ENCODE data around the gene PYCR2.

Gene PYCR2

GRCh38 chr1:225914947-225915346, 9.1 kb downstream of the PYCR2 start:
- no peak for DNase-seq (ENCODE audit: insufficient read length, low spot score)
- TF ChIP-seq, protein P1, sequence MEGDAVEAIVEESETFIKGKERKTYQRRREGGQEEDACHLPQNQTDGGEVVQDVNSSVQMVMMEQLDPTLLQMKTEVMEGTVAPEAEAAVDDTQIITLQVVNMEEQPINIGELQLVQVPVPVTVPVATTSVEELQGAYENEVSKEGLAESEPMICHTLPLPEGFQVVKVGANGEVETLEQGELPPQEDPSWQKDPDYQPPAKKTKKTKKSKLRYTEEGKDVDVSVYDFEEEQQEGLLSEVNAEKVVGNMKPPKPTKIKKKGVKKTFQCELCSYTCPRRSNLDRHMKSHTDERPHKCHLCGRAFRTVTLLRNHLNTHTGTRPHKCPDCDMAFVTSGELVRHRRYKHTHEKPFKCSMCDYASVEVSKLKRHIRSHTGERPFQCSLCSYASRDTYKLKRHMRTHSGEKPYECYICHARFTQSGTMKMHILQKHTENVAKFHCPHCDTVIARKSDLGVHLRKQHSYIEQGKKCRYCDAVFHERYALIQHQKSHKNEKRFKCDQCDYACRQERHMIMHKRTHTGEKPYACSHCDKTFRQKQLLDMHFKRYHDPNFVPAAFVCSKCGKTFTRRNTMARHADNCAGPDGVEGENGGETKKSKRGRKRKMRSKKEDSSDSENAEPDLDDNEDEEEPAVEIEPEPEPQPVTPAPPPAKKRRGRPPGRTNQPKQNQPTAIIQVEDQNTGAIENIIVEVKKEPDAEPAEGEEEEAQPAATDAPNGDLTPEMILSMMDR (IDR thresholded peaks at IDR 0.05; ENCODE audit: insufficient read depth, missing control alignments) = no peak
- no peak for FAIRE-seq

GRCh38 chr1:225914391-225914790, 9.7 kb downstream of the PYCR2 start:
- no peak for FAIRE-seq
- DNase-seq (ENCODE audit: insufficient read length, low spot score) = no peak
- TF ChIP-seq, protein P1 (IDR thresholded peaks at IDR 0.05; ENCODE audit: insufficient read depth, missing control alignments) = no peak

DNA sequence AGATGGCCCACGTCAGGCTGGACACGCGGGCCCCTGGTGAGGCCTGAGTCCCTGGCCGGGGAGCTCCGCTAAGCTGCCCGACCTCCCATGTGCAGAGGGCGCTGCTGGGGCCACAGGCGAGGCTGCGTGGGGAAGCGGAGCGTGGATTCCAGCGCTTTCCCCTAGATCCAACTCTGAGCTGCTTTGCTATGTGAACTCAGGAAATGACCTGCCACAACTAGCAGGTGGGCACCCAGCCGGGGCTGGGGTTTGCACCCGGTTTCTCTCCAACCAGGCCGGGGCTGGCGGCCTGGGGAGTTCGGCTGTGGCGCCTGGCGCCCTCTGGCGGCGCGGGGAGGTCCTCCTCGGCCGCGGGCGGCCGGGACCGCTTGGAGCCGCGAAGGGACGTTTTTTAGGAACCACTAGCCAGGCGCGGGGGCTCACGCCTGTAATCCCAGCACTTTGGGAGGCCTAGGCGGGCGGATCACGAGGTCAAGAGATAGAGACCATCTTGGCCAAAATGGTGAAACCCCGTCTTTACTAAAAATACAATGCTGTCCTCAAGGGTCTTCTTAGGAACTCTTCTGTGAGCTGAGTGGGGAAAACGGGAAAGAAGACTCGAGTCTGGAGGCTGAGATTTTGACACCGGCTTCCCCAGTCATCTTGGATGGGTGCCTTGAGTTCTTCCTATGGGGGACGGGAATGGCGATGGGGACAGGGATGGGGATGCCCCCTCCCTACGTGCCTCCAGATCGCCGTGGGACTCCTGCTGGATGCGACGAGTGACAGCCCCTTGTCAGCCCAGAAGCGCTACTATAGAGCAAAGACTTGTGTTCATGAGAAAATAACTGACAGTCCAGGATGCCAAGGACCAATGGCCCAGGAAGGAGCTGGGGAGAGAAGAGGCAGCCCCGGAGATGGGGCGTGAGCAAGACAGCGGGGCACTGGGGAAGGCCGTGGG, 12.6 kb downstream of the PYCR2 start:
- FAIRE-seq = no peak
- TF ChIP-seq, protein P1 (IDR thresholded peaks at IDR 0.05; ENCODE audit: insufficient read depth, missing control alignments) = peak; percentile 46
- DNase-seq (ENCODE audit: insufficient read length, low spot score) = no peak

GRCh38 chr1:225909477-225909876, 14.6 kb downstream of the PYCR2 start:
- TF ChIP-seq, protein P1 (IDR thresholded peaks at IDR 0.05; ENCODE audit: insufficient read depth, missing control alignments) = no peak
- no peak for DNase-seq (ENCODE audit: insufficient read length, low spot score)
- FAIRE-seq = no peak

DNA sequence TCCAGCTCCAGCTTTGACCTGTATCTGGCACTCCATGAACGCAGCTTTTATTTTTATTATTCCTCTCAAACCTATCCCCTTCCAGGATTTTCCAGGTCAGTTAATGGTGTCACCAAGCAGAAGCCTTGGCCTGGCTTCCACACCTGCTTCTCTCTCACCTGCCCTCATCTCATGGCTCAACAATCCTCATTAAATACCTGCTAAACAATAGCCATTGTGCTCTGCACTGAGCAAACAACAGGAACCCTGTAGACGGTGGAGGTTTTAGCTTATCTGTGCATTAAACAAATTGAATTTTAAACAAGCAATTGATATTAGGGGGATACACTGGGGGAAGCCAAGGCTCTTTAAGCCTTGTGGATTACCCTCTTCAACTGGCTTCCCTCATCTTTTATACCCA, 15.3 kb downstream of the PYCR2 start:
- no peak for DNase-seq (ENCODE audit: insufficient read length, low spot score)
- no peak for FAIRE-seq
- TF ChIP-seq, protein P1 (IDR thresholded peaks at IDR 0.05; ENCODE audit: insufficient read depth, missing control alignments) = no peak

GRCh38 chr1:225908013-225908640, 15.9 kb downstream of the PYCR2 start:
- DNase-seq (ENCODE audit: insufficient read length, low spot score) (no peak), FAIRE-seq (no peak)
- TF ChIP-seq, protein P1 (IDR thresholded peaks at IDR 0.05; ENCODE audit: insufficient read depth, missing control alignments) = no peak

DNA sequence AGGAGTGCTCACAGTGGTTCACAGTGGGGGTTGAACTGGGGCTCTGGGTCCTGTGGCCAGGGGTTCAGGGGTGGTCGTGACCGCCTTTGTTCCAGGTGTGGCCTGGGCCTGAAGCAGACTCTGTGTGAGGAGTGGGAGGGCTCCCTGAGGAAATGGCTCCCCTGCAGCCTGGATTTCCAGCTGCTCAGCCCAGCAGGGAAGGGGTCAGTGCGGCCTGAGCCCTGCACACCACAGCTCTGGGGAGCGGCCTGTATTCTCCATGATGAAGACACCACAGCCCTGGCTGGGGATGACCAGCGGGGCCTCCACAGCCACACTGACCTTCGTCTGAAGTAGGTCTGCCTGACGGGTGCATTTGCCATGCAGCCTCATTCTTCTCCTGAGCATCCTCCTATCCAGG, 16.7 kb downstream of the PYCR2 start:
- FAIRE-seq (no peak), DNase-seq (ENCODE audit: insufficient read length, low spot score) (no peak)
- TF ChIP-seq, protein P1 (IDR thresholded peaks at IDR 0.05; ENCODE audit: insufficient read depth, missing control alignments) = no peak
